Measurements from ENCODE around the gene RAD9A. TPM values are rescaled to one million over a fixed set of nuclear protein-coding genes. Genes with fewer than 3 reads are reported as not detected.

The RAD9A gene
- total and polyA plus RNA-seq, 2 donors (not counting 1 experiment from before 2014, with no cell fraction given) = 3.5 to 3.8 TPM

- Histone ChIP-seq H3K4me3 (replicated peaks in 1 of 4; ENCODE audit: control extremely low read depth in 1 of 4, insufficient read depth in 1 of 4, low read depth in 3 of 4, low read length in 4 of 4) (no peak overlapping the region), H4K20me1 (ENCODE audit: control insufficient read depth, extremely low read depth, insufficient read depth, low read length) (no peaks in the 10 kb centered on the region), H3K79me2 (ENCODE audit: control insufficient read depth, insufficient read depth, low read length) (no peaks in the 10 kb centered on the region), H3K27ac (ENCODE audit: insufficient read depth, low read length) (no peak overlapping the region), H3K36me3 (ENCODE audit: control insufficient read depth, insufficient read depth, low read length) (no peaks in the 10 kb centered on the region), H3K9ac (ENCODE audit: insufficient read depth, low read length) (no peak overlapping the region), H3K4me1 (ENCODE audit: control insufficient read depth, extremely low read depth, insufficient read depth, low read length) (peaks cover 5% of the 10 kb centered on the region), H3K4me2 (ENCODE audit: extremely low read depth, insufficient read depth, low read length) (no peak overlapping the region), H3K27me3 (ENCODE audit: control insufficient read depth, insufficient read depth, low read length) (no peaks in the 10 kb centered on the region), H3K9me3 (ENCODE audit: control insufficient read depth, insufficient read depth, low read depth, low read length) (no peaks in the 10 kb centered on the region), H2AFZ (ENCODE audit: low read length) (no peak overlapping the region)
- TF ChIP-seq, protein P1, sequence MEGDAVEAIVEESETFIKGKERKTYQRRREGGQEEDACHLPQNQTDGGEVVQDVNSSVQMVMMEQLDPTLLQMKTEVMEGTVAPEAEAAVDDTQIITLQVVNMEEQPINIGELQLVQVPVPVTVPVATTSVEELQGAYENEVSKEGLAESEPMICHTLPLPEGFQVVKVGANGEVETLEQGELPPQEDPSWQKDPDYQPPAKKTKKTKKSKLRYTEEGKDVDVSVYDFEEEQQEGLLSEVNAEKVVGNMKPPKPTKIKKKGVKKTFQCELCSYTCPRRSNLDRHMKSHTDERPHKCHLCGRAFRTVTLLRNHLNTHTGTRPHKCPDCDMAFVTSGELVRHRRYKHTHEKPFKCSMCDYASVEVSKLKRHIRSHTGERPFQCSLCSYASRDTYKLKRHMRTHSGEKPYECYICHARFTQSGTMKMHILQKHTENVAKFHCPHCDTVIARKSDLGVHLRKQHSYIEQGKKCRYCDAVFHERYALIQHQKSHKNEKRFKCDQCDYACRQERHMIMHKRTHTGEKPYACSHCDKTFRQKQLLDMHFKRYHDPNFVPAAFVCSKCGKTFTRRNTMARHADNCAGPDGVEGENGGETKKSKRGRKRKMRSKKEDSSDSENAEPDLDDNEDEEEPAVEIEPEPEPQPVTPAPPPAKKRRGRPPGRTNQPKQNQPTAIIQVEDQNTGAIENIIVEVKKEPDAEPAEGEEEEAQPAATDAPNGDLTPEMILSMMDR (conservative IDR thresholded peaks at IDR 0.05 in 1 of 2, IDR thresholded peaks at IDR 0.05 in 1 of 2; ENCODE audit: low read depth in 1 of 2, low read length in 2 of 2) = no peak
- TF ChIP-seq EZH2 (IDR thresholded peaks at IDR 0.05; ENCODE audit: low read length, missing control alignments) = peak; percentile 52
- no peak for DNase-seq (ENCODE audit: low read depth in 2 of 2)
Measured at GRCh38 chr11:67387069-67387468, 4.7 kb upstream of the RAD9A start.

DNA sequence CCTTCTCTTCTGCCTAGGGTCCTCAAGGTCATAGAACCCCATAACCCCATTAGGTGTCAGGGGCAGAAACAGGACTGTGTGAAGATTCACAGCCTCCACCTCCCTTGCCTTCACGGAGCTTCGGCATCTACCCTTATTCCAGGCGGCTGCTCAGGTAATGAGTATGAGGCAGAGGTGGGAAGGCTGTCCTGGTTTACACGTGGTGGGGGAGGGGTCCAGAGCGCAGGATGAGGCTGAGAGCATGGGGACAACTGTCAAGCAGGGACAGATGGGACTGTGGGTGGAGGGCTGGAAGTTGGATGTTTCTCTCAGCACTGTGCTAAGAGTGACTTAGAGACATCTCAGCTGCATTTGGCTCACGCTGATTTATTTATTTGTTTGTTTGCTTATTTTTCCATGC lies 4.3 kb upstream of the RAD9A start:
- Histone ChIP-seq H3K9ac (ENCODE audit: insufficient read depth, low read length) (no peak overlapping the region), H3K36me3 (ENCODE audit: control insufficient read depth, insufficient read depth, low read length) (no peaks in the 10 kb centered on the region), H3K9me3 (ENCODE audit: control insufficient read depth, insufficient read depth, low read depth, low read length) (no peaks in the 10 kb centered on the region), H3K4me2 (ENCODE audit: extremely low read depth, insufficient read depth, low read length) (no peak overlapping the region), H2AFZ (ENCODE audit: low read length) (no peak overlapping the region), H3K4me1 (ENCODE audit: control insufficient read depth, extremely low read depth, insufficient read depth, low read length) (peaks cover 5% of the 10 kb centered on the region), H3K27me3 (ENCODE audit: control insufficient read depth, insufficient read depth, low read length) (no peaks in the 10 kb centered on the region), H3K79me2 (ENCODE audit: control insufficient read depth, insufficient read depth, low read length) (peaks cover 2% of the 10 kb centered on the region), H4K20me1 (ENCODE audit: control insufficient read depth, extremely low read depth, insufficient read depth, low read length) (no peaks in the 10 kb centered on the region), H3K27ac (ENCODE audit: insufficient read depth, low read length) (no peak overlapping the region), H3K4me3 (replicated peaks in 1 of 4; ENCODE audit: control extremely low read depth in 1 of 4, insufficient read depth in 1 of 4, low read depth in 3 of 4, low read length in 4 of 4) (no peak overlapping the region)
- TF ChIP-seq, protein P1 (conservative IDR thresholded peaks at IDR 0.05 in 1 of 2, IDR thresholded peaks at IDR 0.05 in 1 of 2; ENCODE audit: low read depth in 1 of 2, low read length in 2 of 2) = no peak
- no peak for TF ChIP-seq EZH2 (IDR thresholded peaks at IDR 0.05; ENCODE audit: low read length, missing control alignments)
- no peak for DNase-seq (ENCODE audit: low read depth in 2 of 2)

DNA sequence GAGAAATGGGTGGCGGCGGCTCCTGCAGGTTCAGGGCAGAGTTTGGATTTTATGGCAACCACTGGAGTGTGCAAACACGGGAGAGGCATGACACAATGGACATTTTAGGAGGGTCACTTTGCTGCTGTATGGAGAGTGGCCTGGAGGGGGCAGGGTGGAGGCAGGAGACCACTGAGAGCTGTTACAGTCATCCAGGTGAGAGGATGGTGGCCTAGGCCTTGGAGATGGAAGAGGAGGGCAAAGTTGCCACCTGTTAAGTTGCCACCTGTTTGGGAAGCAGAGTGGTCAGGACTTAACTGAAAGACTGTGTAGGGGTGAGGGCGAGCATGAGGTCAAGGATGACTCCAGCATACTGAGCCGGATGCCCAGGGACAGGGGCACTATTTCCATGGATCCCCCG lies 2.3 kb upstream of the RAD9A start:
- no peak for DNase-seq (ENCODE audit: low read depth in 2 of 2)
- H3K4me3 ChIP-seq (replicated peaks in 1 of 4; ENCODE audit: control extremely low read depth in 1 of 4, insufficient read depth in 1 of 4, low read depth in 3 of 4, low read length in 4 of 4) = no peak overlapping the region
- H3K27me3 ChIP-seq (ENCODE audit: control insufficient read depth, insufficient read depth, low read length) = no peaks in the 10 kb centered on the region
- no peak overlapping the region for H3K4me2 ChIP-seq (ENCODE audit: extremely low read depth, insufficient read depth, low read length)
- no peaks in the 10 kb centered on the region for H4K20me1 ChIP-seq (ENCODE audit: control insufficient read depth, extremely low read depth, insufficient read depth, low read length)
- peaks cover 5% of the 10 kb centered on the region for H3K4me1 ChIP-seq (ENCODE audit: control insufficient read depth, extremely low read depth, insufficient read depth, low read length)
- TF ChIP-seq EZH2 (IDR thresholded peaks at IDR 0.05; ENCODE audit: low read length, missing control alignments) = no peak
- TF ChIP-seq, protein P1 (conservative IDR thresholded peaks at IDR 0.05 in 1 of 2, IDR thresholded peaks at IDR 0.05 in 1 of 2; ENCODE audit: low read depth in 1 of 2, low read length in 2 of 2) = peak; percentile 40 to 67
- peaks cover 4% of the 10 kb centered on the region for H3K79me2 ChIP-seq (ENCODE audit: control insufficient read depth, insufficient read depth, low read length)
- H2AFZ ChIP-seq (ENCODE audit: low read length) = no peak overlapping the region
- no peak overlapping the region for H3K27ac ChIP-seq (ENCODE audit: insufficient read depth, low read length)
- H3K36me3 ChIP-seq (ENCODE audit: control insufficient read depth, insufficient read depth, low read length) = peaks cover 2% of the 10 kb centered on the region
- H3K9me3 ChIP-seq (ENCODE audit: control insufficient read depth, insufficient read depth, low read depth, low read length) = no peaks in the 10 kb centered on the region
- H3K9ac ChIP-seq (ENCODE audit: insufficient read depth, low read length) = no peak overlapping the region

Data from fibroblast of lung (primary cell).